Esophagus (tissue), 2 donors: ENCODE results near the gene SNAP29. TPM values are rescaled to one million over a fixed set of nuclear protein-coding genes. Genes with fewer than 3 reads are reported as not detected.

Experiments used
- H3K27ac ChIP-seq, 2 donors: one replicate each; pipeline ENCODE4 v1.5.1; 2013; ENCODE audit warnings: low read depth in 2 of 2, mild to moderate bottlenecking in 2 of 2, inconsistent platforms in 1 of 2, low read length in 1 of 2, moderate library complexity in 1 of 2
- H3K27me3 ChIP-seq, 2 donors: one replicate each; pipeline ENCODE4 v1.6.1; 2013; ENCODE audit warnings: low read length in 2 of 2, control low read depth in 1 of 2, mild to moderate bottlenecking in 1 of 2; ENCODE audit not compliant: insufficient read depth in 2 of 2, control insufficient read depth in 1 of 2
- H3K36me3 ChIP-seq, 2 donors: one replicate each; pipeline ENCODE4 v1.6.1; 2013; ENCODE audit warnings: low read length in 1 of 2; ENCODE audit not compliant: control insufficient read depth in 2 of 2, insufficient read depth in 2 of 2
- H3K4me1 ChIP-seq, 2 donors: one replicate each; pipeline ENCODE4 v1.6.1; 2013; ENCODE audit warnings: low read length in 1 of 2; ENCODE audit not compliant: control insufficient read depth in 2 of 2, insufficient read depth in 2 of 2
- H3K4me3 ChIP-seq, 2 donors: one replicate each; pipeline ENCODE4 v1.5.1; 2013; ENCODE audit warnings: low read length in 2 of 2, mild to moderate bottlenecking in 2 of 2, low read depth in 1 of 2, moderate library complexity in 1 of 2
- H3K9me3 ChIP-seq, 2 donors: one replicate each; pipeline ENCODE4 v1.6.1; 2013; ENCODE audit warnings: mild to moderate bottlenecking in 2 of 2, low read depth in 1 of 2, low read length in 1 of 2, moderate library complexity in 1 of 2; ENCODE audit not compliant: control insufficient read depth in 2 of 2, insufficient read depth in 1 of 2
- WGBS, 2 donors: extraction: QIAGEN DNeasy Blood & Tissue Kit; methylation state at CpG; one replicate each; pipeline ENCODE4 v1.1.7; 2013; 5-methylcytosine and 5-hydroxymethylcytosine counted together
- polyA plus RNA-seq, 2 donors: library from polyadenylated mRNA; stranded (reverse); fragments of 200-250 nt; gene quantifications; one replicate each; pipeline ENCODE4 v1.2.3, GENCODE V29; 2013
- donor health status: healthy with polysubstance abuse.
- donor health status: Bipolar disorder and iron deficiency.

Gene SNAP29
- 10 to 100 TPM; 13.1 to 22.0 TPM for polyA plus RNA-seq

GRCh38 chr22:20858615-20859416 lies at the start of gene SNAP29, which contains the start of gene PI4KA:
Gene SNAP29 (plus strand): TSS chr22:20859007. CDS start chr22:20859111, 104 bp downstream.
Gene PI4KA (minus strand): TSS chr22:20858811. CDS start chr22:20858725, 86 bp downstream.
- H3K9me3 ChIP-seq: no peaks in the 10 kb centered on the region
- no peaks in the 10 kb centered on the region for H3K36me3 ChIP-seq
- peak within 1 kb of the TSS; percentile 88 to 94 for H3K27ac ChIP-seq
- peak within 1 kb of the TSS; percentile 68 to 90 for H3K4me3 ChIP-seq
- no peaks in the 10 kb centered on the region for H3K27me3 ChIP-seq
- peaks cover 0 to 10% of the 10 kb centered on the region in 2 donors for H3K4me1 ChIP-seq
- WGBS, 2 donors: 0 to 1% methylated on average over 82 to 100 of the region's 100 CpGs

GRCh38 chr22:20809538-20810185 lies 49.1 kb upstream of the SNAP29 start:
- 94 to 96% methylated on average over 6 of the region's 6 CpGs for WGBS, 2 donors
- Histone ChIP-seq H3K4me1 (no peaks in the 10 kb centered on the region), H3K9me3 (no peaks in the 10 kb centered on the region), H3K4me3 (no peak overlapping the region), H3K27me3 (no peaks in the 10 kb centered on the region), H3K36me3 (peaks cover under 1 to 28% of the 10 kb centered on the region in 2 donors), H3K27ac (no peak overlapping the region)

- Histone ChIP-seq H3K36me3 (peaks cover 0 to 28% of the 10 kb centered on the region in 2 donors), H3K27ac (no peak overlapping the region), H3K4me1 (no peaks in the 10 kb centered on the region), H3K9me3 (no peaks in the 10 kb centered on the region), H3K4me3 (no peak overlapping the region), H3K27me3 (no peaks in the 10 kb centered on the region)
- WGBS, 2 donors: 88 to 90% methylated on average over 9 of the region's 9 CpGs
Measured at GRCh38 chr22:20810645-20811044, 48.2 kb upstream of the SNAP29 start.

- 100% methylated on average over 1 of the region's 1 CpG for WGBS, 2 donors
- Histone ChIP-seq H3K27ac (no peak overlapping the region), H3K4me3 (no peak overlapping the region), H3K27me3 (no peaks in the 10 kb centered on the region), H3K36me3 (peaks cover under 1 to 26% of the 10 kb centered on the region in 2 donors), H3K4me1 (no peaks in the 10 kb centered on the region), H3K9me3 (no peaks in the 10 kb centered on the region)
Measured at GRCh38 chr22:20811171-20811570, 47.6 kb upstream of the SNAP29 start.

GRCh38 chr22:20811971-20812660 lies 46.7 kb upstream of the SNAP29 start:
- peaks cover 7 to 30% of the 10 kb centered on the region in 2 donors for H3K36me3 ChIP-seq
- no peaks in the 10 kb centered on the region for H3K27me3 ChIP-seq
- no peaks in the 10 kb centered on the region for H3K9me3 ChIP-seq
- H3K4me3 ChIP-seq: no peak overlapping the region
- no peaks in the 10 kb centered on the region for H3K4me1 ChIP-seq
- WGBS, 2 donors: 93 to 95% methylated on average over 3 to 5 of the region's 5 CpGs
- H3K27ac ChIP-seq: no peak overlapping the region

GRCh38 chr22:20813056-20813455 lies 45.8 kb upstream of the SNAP29 start:
- Histone ChIP-seq H3K4me1 (no peaks in the 10 kb centered on the region), H3K9me3 (no peaks in the 10 kb centered on the region), H3K27me3 (no peaks in the 10 kb centered on the region), H3K27ac (no peak overlapping the region), H3K4me3 (no peak overlapping the region), H3K36me3 (peaks cover 7 to 25% of the 10 kb centered on the region in 2 donors)
- WGBS, 2 donors: 95 to 98% methylated on average over 4 of the region's 4 CpGs

GRCh38 chr22:20814221-20814808 lies 44.5 kb upstream of the SNAP29 start:
- no peaks in the 10 kb centered on the region for H3K27me3 ChIP-seq
- no peak overlapping the region for H3K27ac ChIP-seq
- H3K9me3 ChIP-seq: no peaks in the 10 kb centered on the region
- H3K36me3 ChIP-seq: peaks cover 7 to 25% of the 10 kb centered on the region in 2 donors
- 88 to 93% methylated on average over 5 of the region's 5 CpGs for WGBS, 2 donors
- H3K4me1 ChIP-seq: no peaks in the 10 kb centered on the region
- H3K4me3 ChIP-seq: no peak overlapping the region

- H3K4me1 ChIP-seq: no peaks in the 10 kb centered on the region
- H3K9me3 ChIP-seq: no peaks in the 10 kb centered on the region
- no peak overlapping the region for H3K4me3 ChIP-seq
- no peaks in the 10 kb centered on the region for H3K27me3 ChIP-seq
- peaks cover 7 to 24% of the 10 kb centered on the region in 2 donors for H3K36me3 ChIP-seq
- WGBS, 2 donors: 96 to 97% methylated on average over 9 of the region's 9 CpGs
- no peak overlapping the region for H3K27ac ChIP-seq
Measured at GRCh38 chr22:20815477-20816050, 43.2 kb upstream of the SNAP29 start.

GRCh38 chr22:20816559-20816958 lies 42.2 kb upstream of the SNAP29 start:
- H3K36me3 ChIP-seq: peaks cover 7 to 19% of the 10 kb centered on the region in 2 donors
- H3K4me3 ChIP-seq: no peak overlapping the region

More at GRCh38 chr22:20816559-20816958, 42.2 kb upstream of the SNAP29 start:
- no peaks in the 10 kb centered on the region for H3K27me3 ChIP-seq
- H3K4me1 ChIP-seq: no peaks in the 10 kb centered on the region
- no peak overlapping the region for H3K27ac ChIP-seq
- no peaks in the 10 kb centered on the region for H3K9me3 ChIP-seq
- WGBS, 2 donors: 97% methylated on average over 6 of the region's 6 CpGs
